GM12878 (cell line): ENCODE measurements around the gene TMSB4X. TPM values are rescaled to one million over a fixed set of nuclear protein-coding genes. Genes with fewer than 3 reads are reported as not detected.
A peak's percentile ranks its signal among the peaks of the same experiment; 100 is the strongest.

Source experiments
- ASH2L ChIP-seq: fragments of 300-600, 200-600 bp; sonication (generic); IDR thresholded peaks from 2 replicates; pipeline ENCODE4 v1.6.1; 2017; ENCODE audit warnings: low read depth, mild to moderate bottlenecking, borderline replicate concordance
- BACH1 ChIP-seq: fragments of 450-650 bp; IDR thresholded peaks from 2 replicates; pipeline ENCODE4 v1.6.1; 2017; ENCODE audit warnings: mild to moderate bottlenecking, borderline replicate concordance
- HDAC6 ChIP-seq: fragments of 200-600 bp; sonication (generic); IDR thresholded peaks from one replicate; pipeline ENCODE4 v1.8.0; 2017; ENCODE audit warnings: antibody characterized with exemption; ENCODE audit not compliant: unreplicated experiment
- JUNB ChIP-seq: IDR thresholded peaks from 2 replicates; pipeline ENCODE4 v1.6.1; 2016; ENCODE audit warnings: antibody characterized with exemption, mild to moderate bottlenecking
- MTA2 ChIP-seq: fragments of 450-650 bp; IDR thresholded peaks from 2 replicates; pipeline ENCODE4 v1.6.1; 2016; ENCODE audit warnings: low read depth, mild to moderate bottlenecking, moderate library complexity
- NR2C1 ChIP-seq: fragments of 450-650 bp; IDR thresholded peaks from 2 replicates; pipeline ENCODE4 v1.6.1; 2017; ENCODE audit warnings: antibody characterized with exemption, mild to moderate bottlenecking, moderate library complexity
- PML ChIP-seq: IDR thresholded peaks from 2 replicates; pipeline ENCODE4 v1.6.1; 2012; ENCODE audit warnings: low read length, inconsistent platforms
- RAD21 ChIP-seq: IDR thresholded peaks from 2 replicates; pipeline ENCODE4 v1.6.1; 2011; ENCODE audit warnings: mild to moderate bottlenecking, low read depth, low read length, moderate library complexity; ENCODE audit not compliant: insufficient read depth
- RAD51 ChIP-seq: fragments of 450-650 bp; IDR thresholded peaks from 2 replicates; pipeline ENCODE4 v1.6.1; 2016; ENCODE audit warnings: moderate library complexity, mild to moderate bottlenecking, inconsistent platforms
- RBBP5 ChIP-seq: fragments of 200-600 bp; sonication (generic); conservative IDR thresholded peaks from 2 replicates; pipeline ENCODE4 v1.6.1; 2016
- RELA ChIP-seq: fragments of 450-650 bp; IDR thresholded peaks from 2 replicates; pipeline ENCODE4 v1.8.0; 2014; ENCODE audit warnings: borderline replicate concordance; ENCODE audit not compliant: partially characterized antibody
- STAT1 ChIP-seq: fragments of 450-650 bp; conservative IDR thresholded peaks from 2 replicates; pipeline ENCODE4 v1.6.1; 2014; ENCODE audit warnings: antibody characterized with exemption, mild to moderate bottlenecking
- STAT3 ChIP-seq: IDR thresholded peaks from 2 replicates; pipeline ENCODE4 v1.6.1; 2011; ENCODE audit warnings: low read depth, low read length, improper control_type of control experiment
- TARDBP ChIP-seq: IDR thresholded peaks from 2 replicates; pipeline ENCODE4 v1.6.1; 2016; ENCODE audit warnings: borderline replicate concordance
- TCF3 ChIP-seq: IDR thresholded peaks from 2 replicates; pipeline ENCODE4 v1.6.1; 2012; ENCODE audit warnings: low read depth, mild to moderate bottlenecking, low read length, borderline replicate concordance; ENCODE audit not compliant: insufficient read depth
- TCF7 ChIP-seq: IDR thresholded peaks from 2 replicates; pipeline ENCODE4 v1.6.1; 2014; ENCODE audit warnings: antibody characterized with exemption, borderline replicate concordance
- ZNF207 ChIP-seq: fragments of 450-650 bp; IDR thresholded peaks from 2 replicates; pipeline ENCODE4 v1.6.1; 2014; ENCODE audit warnings: antibody characterized with exemption, mild to moderate bottlenecking, borderline replicate concordance
- polyA plus RNA-seq, 11 experiments: library from polyadenylated mRNA; depleted of rRNA in 4 of 11; unstranded in 6 of 11; stranded (reverse) in 5 of 11; fragments of >200 nt; fragmentation: Nextera tagmentation in 4 of 11; fragmentation: Illumina TruSeq in 1 of 11; extraction: Ambion mirVana in 4 of 11; extraction: Trizol in 1 of 11; gene quantifications; 1 replicate in 1 of 11; 2 replicates in 10 of 11; pipeline versions ENCODE4 v1.2.1 to v1.2.3, GENCODE V29; 2011 to 2016; ENCODE audit warnings: inconsistent platforms in 2 of 11, missing spikeins in 2 of 11, low read depth in 1 of 11
- total RNA-seq, 4 experiments: library from RNA; depleted of rRNA in 3 of 4; stranded (reverse); fragments of >200 nt in 3 of 4; fragmentation: Illumina TruSeq in 1 of 4; extraction: Trizol in 1 of 4; gene quantifications; 2 replicates each; pipeline versions ENCODE4 v1.2.1 to v1.2.3, GENCODE V29; 2013 to 2021
- TF ChIP-seq, protein P1 (sequence below): IDR thresholded peaks from 2 replicates; pipeline ENCODE4 v1.6.1; 2012; ENCODE audit warnings: low read depth, low read length, improper control_type of control experiment
- TF ChIP-seq, protein P2 (sequence below): fragments of 450-650 bp; formaldehyde crosslinking; IDR thresholded peaks from 2 replicates; pipeline ENCODE4 v1.4.0; 2020; ENCODE audit warnings: mild to moderate bottlenecking, moderate library complexity
- TF ChIP-seq, protein P3 (sequence below): fragments of 450-650 bp; conservative IDR thresholded peaks from 2 replicates; pipeline ENCODE4 v1.6.1; 2017; ENCODE audit warnings: mild to moderate bottlenecking, moderate library complexity
- TF ChIP-seq, protein P4 (sequence below): fragments of 450-650 bp; formaldehyde crosslinking; IDR thresholded peaks from 2 replicates; pipeline ENCODE4 v1.5.0; 2022; ENCODE audit warnings: mild to moderate bottlenecking, missing genetic modification characterization

TMSB4X gene
- total and polyA plus RNA-seq, 10 of the 15 experiments (the other 5 are each of a cell fraction or from before 2014, with no cell fraction given), result 13,924 to 37,234 (median 23,705) TPM

DNA sequence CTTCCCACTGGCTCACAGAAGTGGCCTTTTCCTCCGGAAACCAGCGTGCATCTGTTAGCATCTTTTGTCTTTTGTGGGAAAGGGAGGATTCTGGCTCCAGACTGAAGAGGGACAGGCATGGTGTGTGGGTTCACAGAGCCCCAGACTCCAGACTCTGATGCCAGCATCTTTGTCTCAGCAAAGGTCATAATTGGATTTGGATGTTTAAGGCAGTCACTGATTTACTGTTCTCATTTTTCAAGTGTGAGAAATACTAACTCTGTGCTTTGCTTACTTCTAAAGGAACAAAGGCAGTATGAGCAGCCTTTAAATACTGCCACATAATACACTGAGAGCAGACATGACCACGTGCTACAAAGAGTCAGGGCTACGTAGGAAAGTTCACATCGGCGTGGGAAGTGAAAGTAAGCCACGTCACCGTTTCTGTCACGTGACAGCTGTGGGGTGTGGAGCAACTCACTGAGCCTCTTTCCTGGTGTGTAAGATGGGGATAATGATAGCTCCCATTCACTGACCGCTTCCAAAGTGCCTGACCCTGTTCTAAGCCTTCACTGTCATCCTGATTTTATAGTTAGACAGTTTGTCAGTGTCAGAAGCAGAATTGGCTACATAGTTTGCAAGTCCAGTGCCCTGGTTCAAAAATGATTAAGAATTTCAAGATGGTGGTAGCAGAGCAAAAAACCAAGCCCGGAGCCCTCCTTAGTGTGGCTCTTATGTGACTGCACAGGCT is 24.8 kb upstream of the TMSB4X start (continued):
- TF ChIP-seq, protein P1, sequence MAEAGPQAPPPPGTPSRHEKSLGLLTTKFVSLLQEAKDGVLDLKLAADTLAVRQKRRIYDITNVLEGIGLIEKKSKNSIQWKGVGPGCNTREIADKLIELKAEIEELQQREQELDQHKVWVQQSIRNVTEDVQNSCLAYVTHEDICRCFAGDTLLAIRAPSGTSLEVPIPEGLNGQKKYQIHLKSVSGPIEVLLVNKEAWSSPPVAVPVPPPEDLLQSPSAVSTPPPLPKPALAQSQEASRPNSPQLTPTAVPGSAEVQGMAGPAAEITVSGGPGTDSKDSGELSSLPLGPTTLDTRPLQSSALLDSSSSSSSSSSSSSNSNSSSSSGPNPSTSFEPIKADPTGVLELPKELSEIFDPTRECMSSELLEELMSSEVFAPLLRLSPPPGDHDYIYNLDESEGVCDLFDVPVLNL, result no peak
- TF ChIP-seq TCF3, result no peak
- TF ChIP-seq, protein P2, sequence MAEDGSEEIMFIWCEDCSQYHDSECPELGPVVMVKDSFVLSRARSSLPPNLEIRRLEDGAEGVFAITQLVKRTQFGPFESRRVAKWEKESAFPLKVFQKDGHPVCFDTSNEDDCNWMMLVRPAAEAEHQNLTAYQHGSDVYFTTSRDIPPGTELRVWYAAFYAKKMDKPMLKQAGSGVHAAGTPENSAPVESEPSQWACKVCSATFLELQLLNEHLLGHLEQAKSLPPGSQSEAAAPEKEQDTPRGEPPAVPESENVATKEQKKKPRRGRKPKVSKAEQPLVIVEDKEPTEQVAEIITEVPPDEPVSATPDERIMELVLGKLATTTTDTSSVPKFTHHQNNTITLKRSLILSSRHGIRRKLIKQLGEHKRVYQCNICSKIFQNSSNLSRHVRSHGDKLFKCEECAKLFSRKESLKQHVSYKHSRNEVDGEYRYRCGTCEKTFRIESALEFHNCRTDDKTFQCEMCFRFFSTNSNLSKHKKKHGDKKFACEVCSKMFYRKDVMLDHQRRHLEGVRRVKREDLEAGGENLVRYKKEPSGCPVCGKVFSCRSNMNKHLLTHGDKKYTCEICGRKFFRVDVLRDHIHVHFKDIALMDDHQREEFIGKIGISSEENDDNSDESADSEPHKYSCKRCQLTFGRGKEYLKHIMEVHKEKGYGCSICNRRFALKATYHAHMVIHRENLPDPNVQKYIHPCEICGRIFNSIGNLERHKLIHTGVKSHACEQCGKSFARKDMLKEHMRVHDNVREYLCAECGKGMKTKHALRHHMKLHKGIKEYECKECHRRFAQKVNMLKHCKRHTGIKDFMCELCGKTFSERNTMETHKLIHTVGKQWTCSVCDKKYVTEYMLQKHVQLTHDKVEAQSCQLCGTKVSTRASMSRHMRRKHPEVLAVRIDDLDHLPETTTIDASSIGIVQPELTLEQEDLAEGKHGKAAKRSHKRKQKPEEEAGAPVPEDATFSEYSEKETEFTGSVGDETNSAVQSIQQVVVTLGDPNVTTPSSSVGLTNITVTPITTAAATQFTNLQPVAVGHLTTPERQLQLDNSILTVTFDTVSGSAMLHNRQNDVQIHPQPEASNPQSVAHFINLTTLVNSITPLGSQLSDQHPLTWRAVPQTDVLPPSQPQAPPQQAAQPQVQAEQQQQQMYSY (CRISPR knock-in tag), result peak; percentile 79; the same call in 1 of the 2 replicates
- TF ChIP-seq HDAC6, result peak; percentile 73
- TF ChIP-seq NR2C1, result peak; percentile 48; the same call in 1 of the 2 replicates
- TF ChIP-seq TCF7, result no peak
- TF ChIP-seq ZNF207, result no peak; the same call in 1 of the 2 replicates
- TF ChIP-seq PML, result no peak
- peak; percentile 73 for TF ChIP-seq MTA2
- 0 out of 2 replicates have a peak, but pooled peaks have one; percentile 15 for TF ChIP-seq STAT1
- TF ChIP-seq RAD51, result peak; percentile 100
- no peak for TF ChIP-seq TARDBP
- TF ChIP-seq ASH2L, result no peak
- TF ChIP-seq RAD21, result no peak
- TF ChIP-seq, protein P3, sequence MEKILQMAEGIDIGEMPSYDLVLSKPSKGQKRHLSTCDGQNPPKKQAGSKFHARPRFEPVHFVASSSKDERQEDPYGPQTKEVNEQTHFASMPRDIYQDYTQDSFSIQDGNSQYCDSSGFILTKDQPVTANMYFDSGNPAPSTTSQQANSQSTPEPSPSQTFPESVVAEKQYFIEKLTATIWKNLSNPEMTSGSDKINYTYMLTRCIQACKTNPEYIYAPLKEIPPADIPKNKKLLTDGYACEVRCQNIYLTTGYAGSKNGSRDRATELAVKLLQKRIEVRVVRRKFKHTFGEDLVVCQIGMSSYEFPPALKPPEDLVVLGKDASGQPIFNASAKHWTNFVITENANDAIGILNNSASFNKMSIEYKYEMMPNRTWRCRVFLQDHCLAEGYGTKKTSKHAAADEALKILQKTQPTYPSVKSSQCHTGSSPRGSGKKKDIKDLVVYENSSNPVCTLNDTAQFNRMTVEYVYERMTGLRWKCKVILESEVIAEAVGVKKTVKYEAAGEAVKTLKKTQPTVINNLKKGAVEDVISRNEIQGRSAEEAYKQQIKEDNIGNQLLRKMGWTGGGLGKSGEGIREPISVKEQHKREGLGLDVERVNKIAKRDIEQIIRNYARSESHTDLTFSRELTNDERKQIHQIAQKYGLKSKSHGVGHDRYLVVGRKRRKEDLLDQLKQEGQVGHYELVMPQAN, result 0 out of 2 replicates have a peak, but pooled peaks have one; percentile 46
- peak; percentile 73 for TF ChIP-seq RELA
- TF ChIP-seq JUNB, result peak; percentile 43; the same call in 1 of the 2 replicates
- no peak for TF ChIP-seq RBBP5
- TF ChIP-seq STAT3, result no peak
- TF ChIP-seq, protein P4, sequence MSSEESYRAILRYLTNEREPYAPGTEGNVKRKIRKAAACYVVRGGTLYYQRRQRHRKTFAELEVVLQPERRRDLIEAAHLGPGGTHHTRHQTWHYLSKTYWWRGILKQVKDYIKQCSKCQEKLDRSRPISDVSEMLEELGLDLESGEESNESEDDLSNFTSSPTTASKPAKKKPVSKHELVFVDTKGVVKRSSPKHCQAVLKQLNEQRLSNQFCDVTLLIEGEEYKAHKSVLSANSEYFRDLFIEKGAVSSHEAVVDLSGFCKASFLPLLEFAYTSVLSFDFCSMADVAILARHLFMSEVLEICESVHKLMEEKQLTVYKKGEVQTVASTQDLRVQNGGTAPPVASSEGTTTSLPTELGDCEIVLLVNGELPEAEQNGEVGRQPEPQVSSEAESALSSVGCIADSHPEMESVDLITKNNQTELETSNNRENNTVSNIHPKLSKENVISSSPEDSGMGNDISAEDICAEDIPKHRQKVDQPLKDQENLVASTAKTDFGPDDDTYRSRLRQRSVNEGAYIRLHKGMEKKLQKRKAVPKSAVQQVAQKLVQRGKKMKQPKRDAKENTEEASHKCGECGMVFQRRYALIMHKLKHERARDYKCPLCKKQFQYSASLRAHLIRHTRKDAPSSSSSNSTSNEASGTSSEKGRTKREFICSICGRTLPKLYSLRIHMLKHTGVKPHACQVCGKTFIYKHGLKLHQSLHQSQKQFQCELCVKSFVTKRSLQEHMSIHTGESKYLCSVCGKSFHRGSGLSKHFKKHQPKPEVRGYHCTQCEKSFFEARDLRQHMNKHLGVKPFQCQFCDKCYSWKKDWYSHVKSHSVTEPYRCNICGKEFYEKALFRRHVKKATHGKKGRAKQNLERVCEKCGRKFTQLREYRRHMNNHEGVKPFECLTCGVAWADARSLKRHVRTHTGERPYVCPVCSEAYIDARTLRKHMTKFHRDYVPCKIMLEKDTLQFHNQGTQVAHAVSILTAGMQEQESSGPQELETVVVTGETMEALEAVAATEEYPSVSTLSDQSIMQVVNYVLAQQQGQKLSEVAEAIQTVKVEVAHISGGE (CRISPR knock-in tag), result peak; percentile 37; the same call in 1 of the 2 replicates
- peak; percentile 93 for TF ChIP-seq BACH1
